RWPE1 (cell line): ENCODE data around the gene KASH5.

Experiments used
- CTCF ChIA-PET: fragments of 350-600 bp; sonication (Branson Sonifier 250); formaldehyde crosslinking; extraction: SDS; loops from one replicate; lab custom pipeline; 2021; lab: Yijun Ruan, JAX
- POLR2A ChIA-PET: fragments of 400-600 bp; formaldehyde crosslinking; extraction: SDS; loops from one replicate; lab custom pipeline; 2020; ENCODE audit warnings: antibody characterized with exemption; ENCODE audit not compliant: low non-redundant PET; lab: Yijun Ruan, JAX
- DNase-seq: peaks from one replicate; pipeline ENCODE4 v3.0.0; 2012; ENCODE audit warnings: low spot score
- H3K27ac ChIP-seq: fragments of 450-650 bp; 2 replicates; pipeline ENCODE4 v1.5.1; 2017
- CTCF ChIP-seq: fragments of 450-650 bp; conservative IDR thresholded peaks from 2 replicates; pipeline ENCODE4 v1.5.1; 2017; ENCODE audit warnings: low read depth, mild to moderate bottlenecking

KASH5 gene

GRCh38 chr19:49437231-49437630 lies 49.2 kb downstream of the KASH5 start:
- no peak for DNase-seq
- no peak overlapping the region for H3K27ac ChIP-seq
- TF ChIP-seq CTCF, result no peak
- ChIA-PET POLR2A (no interaction called here), CTCF (no interaction called here)

GRCh38 chr19:49438261-49438660 lies 50.2 kb downstream of the KASH5 start:
- no peak for DNase-seq
- no peak for TF ChIP-seq CTCF
- ChIA-PET CTCF (no interaction called here), POLR2A (no interaction called here)
- H3K27ac ChIP-seq, result no peak overlapping the region

GRCh38 chr19:49439836-49440235 lies 51.8 kb downstream of the KASH5 start:
- no peak for DNase-seq
- TF ChIP-seq CTCF, result no peak
- ChIA-PET POLR2A (no interaction called here), CTCF (interaction anchor here (0.6 kb wide), 1 partner anchor 92 kb away, joined by 5 read pairs; no protein-coding TSS in a partner anchor)
- H3K27ac ChIP-seq, result no peak overlapping the region

GRCh38 chr19:49440439-49441209 lies 52.6 kb downstream of the KASH5 start:
- ChIA-PET POLR2A (no interaction called here), CTCF (interaction anchor here (0.7 kb wide), 1 partner anchor 48 kb away, joined by 3 read pairs; no protein-coding TSS in a partner anchor)
- DNase-seq, result no peak
- no peak overlapping the region for H3K27ac ChIP-seq
- no peak for TF ChIP-seq CTCF

GRCh38 chr19:49441210-49441959 lies 53.3 kb downstream of the KASH5 start, which contains the start of gene SLC17A7:
Gene SLC17A7 (minus strand): TSS chr19:49441527. CDS start chr19:49441379, 148 bp downstream.
- peak; percentile 52 for DNase-seq
- ChIA-PET POLR2A (no interaction called here), CTCF (interaction anchor here (0.7 to 1.2 kb wide), 2 partner anchors 49 kb away, joined by 3 to 9 read pairs; no protein-coding TSS in a partner anchor)
- H3K27ac ChIP-seq, result peak within 1 kb of the TSS; percentile 84
- TF ChIP-seq CTCF, result no peak

- peak overlapping the region; percentile 84 for H3K27ac ChIP-seq
- CTCF ChIA-PET, result interaction anchor here (0.9 to 1.2 kb wide), 2 partner anchors 15 to 50 kb away, joined by 3 to 9 read pairs; no protein-coding TSS in a partner anchor
- POLR2A ChIA-PET, result no interaction called here
- DNase-seq, result no peak
- TF ChIP-seq CTCF, result no peak
Observed at GRCh38 chr19:49441960-49442350, 53.9 kb downstream of the KASH5 start.
